Stimulated activated CD4-positive, alpha-beta T cell treated with anti-CD3 and anti-CD28 coated beads, Interleukin-15, amount 100 ng/mL, for 24 hours (primary cell): Measurements from ENCODE around the gene GCLM.
A peak's percentile ranks its signal among the peaks of the same experiment; 100 is the strongest.
"Not testable (repeated sequence)": the region's sequence is repeated elsewhere in the genome, so short reads cannot be mapped to it uniquely, and the experiment has no call there.

Experiments
- DNase-seq: peaks from one replicate; pipeline ENCODE4 v3.0.0-alpha.2; 2020

The GCLM gene

GRCh38 chr1:93888900-93889299 lies 20.3 kb downstream of the GCLM start:
- no peak for DNase-seq

DNA sequence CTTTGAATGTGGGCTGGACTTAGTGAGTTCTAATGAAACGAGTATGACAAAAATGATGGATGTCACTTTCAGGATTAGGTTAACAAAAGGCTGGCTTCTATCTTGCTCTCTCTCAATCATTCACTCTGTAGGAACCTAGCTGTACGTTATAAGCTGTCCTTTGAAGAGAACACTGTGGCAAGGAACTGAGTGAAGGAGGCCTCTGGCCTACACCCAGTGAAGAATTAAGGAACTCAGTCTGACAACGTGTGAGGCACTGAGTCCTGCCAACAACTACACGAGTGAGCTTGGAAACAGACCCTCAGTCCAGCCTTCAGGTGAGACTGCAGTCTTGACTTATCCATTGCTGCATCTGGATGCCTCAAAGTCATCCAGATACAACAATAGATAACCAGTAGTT lies 27.0 kb downstream of the GCLM start:
- DNase-seq = no peak

- no peak for DNase-seq
Observed at GRCh38 chr1:93880731-93881130, 28.5 kb downstream of the GCLM start.

- DNase-seq = peak; percentile 94
Observed at GRCh38 chr1:93878889-93879586, 30.2 kb downstream of the GCLM start, which contains the start of gene DNTTIP2. Gene DNTTIP2, minus strand, starts transcription at chr1:93879206. Its CDS starts 58 bp downstream, at chr1:93879148.

GRCh38 chr1:93878501-93878888 lies 30.7 kb downstream of the GCLM start:
- peak; percentile 76 for DNase-seq

- DNase-seq = no peak
Observed at GRCh38 chr1:93877529-93877928, 31.7 kb downstream of the GCLM start.

DNA sequence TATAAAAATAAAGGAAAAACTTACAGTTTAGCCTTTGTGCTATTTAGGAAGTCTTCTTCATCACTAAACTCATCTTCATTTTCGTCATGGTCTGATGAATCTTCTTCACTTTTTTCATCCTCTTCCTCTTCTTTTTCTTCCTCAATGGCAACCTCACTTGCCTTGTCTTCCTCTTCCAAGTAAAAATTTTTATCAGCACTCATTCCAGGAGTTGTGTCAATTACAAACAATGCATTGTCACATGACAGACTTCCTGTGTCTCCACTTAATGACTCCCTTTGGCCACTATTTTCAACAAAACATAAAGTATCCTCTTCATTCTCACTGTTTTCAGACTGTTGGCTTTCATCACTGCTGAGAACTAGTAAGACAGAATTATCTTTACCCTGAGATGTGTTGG lies 33.0 kb downstream of the GCLM start:
- DNase-seq = no peak

- no peak for DNase-seq
Observed at GRCh38 chr1:93874025-93874651, 35.1 kb downstream of the GCLM start.

DNA sequence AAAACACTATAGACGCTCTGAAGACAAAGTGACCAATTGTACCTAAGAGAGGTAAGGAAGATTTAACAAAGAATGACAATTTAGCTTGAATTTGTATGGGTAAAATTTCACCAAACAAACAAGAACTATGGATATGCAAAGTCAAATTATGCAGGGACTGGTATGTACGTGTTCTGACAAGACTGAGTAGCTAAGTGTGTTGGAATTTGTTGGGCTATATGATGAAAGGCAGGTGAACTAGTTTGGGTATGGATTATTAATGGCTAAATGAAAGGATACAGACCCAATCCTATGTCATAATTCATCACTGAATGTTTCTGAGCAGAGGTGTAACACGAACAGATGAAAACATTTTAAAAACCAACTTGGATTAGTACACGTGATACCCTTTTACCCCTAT lies 37.9 kb downstream of the GCLM start:
- no peak for DNase-seq

GRCh38 chr1:93869653-93870052 lies 39.6 kb downstream of the GCLM start:
- no peak for DNase-seq

- DNase-seq = not testable (repeated sequence)
Observed at GRCh38 chr1:93868492-93868891, 40.7 kb downstream of the GCLM start.

DNA sequence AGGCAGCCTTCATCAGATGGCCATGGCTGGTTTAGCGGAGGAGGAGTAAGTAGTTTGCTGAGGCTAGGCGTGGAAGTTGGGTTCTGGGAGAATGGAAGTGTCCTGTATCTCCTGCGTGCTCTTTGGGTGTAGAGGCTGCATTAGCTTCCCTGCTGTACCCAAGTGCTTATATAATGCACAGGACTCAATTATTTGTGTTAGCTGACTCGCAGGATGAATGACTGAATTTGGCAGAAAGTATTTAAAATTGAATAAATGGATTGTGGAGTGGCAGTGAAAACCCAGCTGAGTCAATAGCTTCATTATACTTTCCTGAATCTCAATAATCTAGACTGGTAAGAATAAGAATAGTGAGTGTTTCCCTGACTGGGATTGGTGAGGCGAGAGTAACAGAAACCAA lies 44.0 kb downstream of the GCLM start:
- DNase-seq = no peak

DNA sequence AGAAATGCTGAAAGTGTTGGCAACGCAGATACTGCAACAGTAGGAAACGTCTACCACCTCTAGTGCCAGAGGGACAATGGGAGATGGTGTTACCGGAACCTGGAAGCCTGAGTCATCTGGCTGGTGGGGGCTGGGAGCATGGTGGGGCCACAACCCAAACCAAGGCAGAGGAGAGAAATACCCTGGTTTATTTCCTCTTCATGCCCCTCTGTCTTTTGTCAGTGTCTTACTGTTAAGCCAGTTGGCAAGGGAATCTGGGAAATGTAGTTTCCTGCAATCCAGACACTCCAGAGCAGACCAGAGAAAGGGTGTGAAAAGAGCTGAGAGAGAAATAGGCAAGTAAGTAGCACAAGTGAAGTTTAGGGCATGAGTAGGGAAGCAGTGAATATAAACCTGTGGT lies 45.1 kb downstream of the GCLM start:
- no peak for DNase-seq

DNA sequence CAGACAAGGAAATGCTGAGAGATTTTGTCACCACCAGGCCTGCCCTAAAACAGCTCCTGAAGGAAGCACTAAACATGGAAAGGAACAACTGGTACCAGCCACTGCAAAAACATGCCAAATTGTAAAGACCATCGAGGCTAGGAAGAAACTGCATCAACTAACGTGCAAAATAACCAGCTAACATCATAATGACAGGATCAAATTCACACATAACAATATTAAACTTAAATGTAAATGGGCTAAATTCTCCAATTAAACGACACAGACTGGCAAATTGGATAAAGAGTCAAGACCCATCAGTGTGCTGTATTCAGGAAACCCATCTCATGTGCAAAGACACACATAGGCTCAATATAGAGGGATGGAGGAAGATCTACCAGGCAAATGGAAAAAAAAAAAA lies 51.6 kb downstream of the GCLM start:
- not testable (repeated sequence) for DNase-seq

DNA sequence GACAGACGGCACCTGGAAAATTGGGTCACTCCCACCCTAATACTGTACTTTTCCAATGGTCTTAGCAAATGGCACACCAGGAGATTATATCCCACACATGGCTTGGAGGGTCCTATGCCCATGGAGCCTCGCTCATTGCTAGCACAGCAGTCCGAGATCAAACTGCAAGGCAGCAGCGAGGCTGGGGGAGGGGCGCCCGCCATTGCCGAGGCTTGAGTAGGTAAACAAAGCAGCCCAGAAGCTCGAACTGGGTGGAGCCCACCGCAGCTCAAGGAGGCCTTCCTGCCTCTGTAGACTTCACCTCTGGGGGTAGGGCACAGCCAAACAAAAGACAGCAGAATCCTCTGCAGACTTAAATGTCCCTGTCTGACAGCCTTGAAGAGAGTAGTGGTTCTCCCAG lies 53.2 kb downstream of the GCLM start:
- not testable (repeated sequence) for DNase-seq

DNA sequence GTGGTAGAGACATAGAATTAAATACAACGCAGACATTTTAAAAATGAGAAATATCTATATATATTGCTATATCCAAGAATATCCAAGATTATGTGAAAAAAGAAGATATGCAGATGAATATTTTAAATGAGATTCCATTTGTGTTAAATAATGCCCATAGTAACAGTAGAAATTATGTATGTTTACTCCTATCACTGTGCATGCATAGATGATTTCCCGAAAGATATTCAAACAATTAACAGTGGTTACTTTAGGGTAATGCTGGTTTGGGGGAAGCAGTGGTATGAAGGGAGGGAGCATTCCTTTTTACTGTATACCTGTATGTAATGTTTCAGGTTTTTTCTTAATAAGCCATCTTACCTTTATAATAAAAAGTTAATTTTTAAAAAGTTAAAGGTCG lies 55.3 kb downstream of the GCLM start:
- no peak for DNase-seq

- no peak for DNase-seq
Observed at GRCh38 chr1:93851878-93852277, 57.4 kb downstream of the GCLM start.

GRCh38 chr1:93851327-93851712 lies 57.9 kb downstream of the GCLM start:
- DNase-seq = no peak

DNA sequence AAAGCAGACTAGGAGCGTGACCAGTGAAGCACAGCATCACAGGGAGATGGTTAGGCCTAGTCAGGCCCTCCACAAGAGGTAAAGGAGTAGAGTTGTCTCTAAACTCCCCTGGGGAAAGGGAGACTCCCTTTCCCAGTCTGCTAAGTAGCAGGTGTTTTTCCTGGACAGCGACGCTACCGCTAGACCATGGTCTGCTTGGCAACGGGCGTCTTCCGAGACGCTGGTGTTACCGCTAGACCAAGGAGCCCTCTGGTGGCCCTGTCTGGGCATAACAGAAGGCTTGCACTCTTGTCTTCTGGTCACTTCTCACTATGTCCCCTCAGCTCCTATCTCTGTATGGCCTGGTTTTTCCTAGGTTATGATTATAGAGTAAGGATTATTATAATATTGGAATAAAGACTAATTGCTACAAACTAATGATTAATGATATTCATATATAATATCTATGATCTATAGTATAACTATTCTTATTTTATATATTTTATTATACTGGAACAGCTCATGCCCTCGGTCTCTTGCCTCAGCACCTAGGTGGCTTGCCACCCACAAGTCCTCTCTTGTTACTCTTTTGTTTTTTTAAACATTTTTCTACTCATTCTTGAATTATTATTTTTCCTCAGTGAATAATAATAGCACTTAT lies 58.4 kb downstream of the GCLM start:
- peak; percentile 67 for DNase-seq

GRCh38 chr1:93848350-93848883 lies 60.8 kb downstream of the GCLM start:
- no peak for DNase-seq

DNA sequence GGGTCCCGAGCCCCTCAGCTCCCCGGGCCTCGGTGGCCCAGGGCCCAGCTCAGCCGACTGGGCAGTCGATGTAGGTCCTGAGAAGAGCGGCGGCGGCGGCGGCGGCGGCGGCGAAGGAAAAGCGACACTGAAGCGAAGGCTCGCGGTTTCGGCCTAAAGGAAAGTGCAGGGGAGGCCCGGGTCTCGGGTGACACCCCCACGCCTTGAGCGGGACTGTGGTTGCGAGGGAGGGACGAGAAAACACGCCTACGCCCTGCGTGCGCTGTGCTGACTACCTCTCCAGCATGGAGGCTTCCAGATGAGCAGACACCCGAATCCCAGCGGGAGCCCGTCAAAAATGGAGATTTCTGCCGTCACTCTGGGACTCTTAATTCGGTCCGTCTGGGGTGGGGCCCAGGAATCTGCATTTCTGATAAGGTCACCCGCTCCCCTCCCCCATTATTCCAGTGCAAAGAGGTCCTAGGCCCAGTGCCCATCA lies 61.4 kb downstream of the GCLM start:
- DNase-seq = peak; percentile 73

DNA sequence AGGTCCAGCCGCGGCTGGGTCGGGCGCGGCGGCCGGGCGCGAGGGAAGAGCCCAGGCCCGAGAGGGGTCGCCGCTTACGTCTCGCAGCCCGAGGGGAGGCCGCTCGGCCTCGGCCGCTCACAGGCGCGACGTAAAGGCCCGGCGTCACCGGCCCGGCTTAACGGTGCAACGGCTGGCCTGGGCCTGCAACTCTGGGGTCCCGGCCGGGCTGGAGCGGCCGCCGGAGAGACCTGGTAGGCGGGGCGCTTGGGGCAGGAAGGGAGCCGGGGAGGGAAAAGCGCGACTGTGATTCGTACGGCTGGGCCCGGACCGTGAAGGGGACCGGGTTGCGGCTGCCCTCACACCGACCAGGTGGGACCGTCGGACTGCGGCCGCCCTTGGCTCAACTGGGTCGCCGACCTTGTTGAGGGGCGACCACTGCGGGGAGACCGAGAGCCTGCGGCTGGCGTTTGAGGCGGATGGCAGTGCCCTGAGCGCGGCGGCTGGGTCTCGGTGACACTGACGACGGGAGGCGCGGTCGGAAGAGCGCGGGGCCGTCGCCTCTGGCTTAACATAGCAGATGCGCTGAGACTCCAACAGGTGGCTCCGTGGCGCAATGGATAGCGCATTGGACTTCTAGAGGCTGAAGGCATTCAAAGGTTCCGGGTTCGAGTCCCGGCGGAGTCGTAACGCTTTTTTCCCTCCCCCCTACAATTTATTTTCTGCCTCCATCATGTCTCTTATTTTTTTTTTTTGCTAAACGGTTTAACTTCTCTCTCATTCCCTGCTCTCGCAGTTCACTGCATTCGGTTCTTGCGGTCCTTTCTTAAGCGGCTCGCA lies 62.0 kb downstream of the GCLM start:
- peak; percentile 87 for DNase-seq
